Nucleus accumbens (tissue), 56 donors: ENCODE data around the gene CORO2A.
"Not testable (repeated sequence)": the region's sequence is repeated elsewhere in the genome, so short reads cannot be mapped to it uniquely, and the experiment has no call there.

Experiments
- DNase-seq, 56 donors: peaks; one replicate each; lab custom pipeline; 2025; lab: John Stamatoyannopoulos, UW

CORO2A gene

GRCh38 chr9:98146101-98146991 lies 46.1 kb downstream of the CORO2A start:
- no peak for DNase-seq

DNA sequence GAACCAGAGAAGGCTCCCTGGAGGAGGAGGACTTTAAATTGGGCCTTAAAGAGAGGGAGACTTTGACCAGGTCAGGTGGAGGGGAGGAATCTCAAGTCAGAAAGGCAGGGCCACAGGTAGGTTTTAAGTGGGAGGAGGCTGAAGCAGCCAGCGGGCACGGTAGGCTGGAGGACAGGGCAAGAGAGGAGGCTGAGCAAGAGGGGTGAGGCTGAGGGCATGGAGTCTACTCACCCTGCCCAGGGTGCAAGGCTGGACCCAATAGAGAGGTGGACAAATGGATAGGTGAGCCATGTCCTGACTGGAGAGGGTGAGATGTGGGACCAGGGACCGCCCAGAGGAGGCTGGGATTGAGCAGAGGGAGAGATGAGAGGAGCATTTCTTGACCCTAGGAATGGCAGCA lies 47.8 kb downstream of the CORO2A start:
- DNase-seq = no peak

GRCh38 chr9:98144076-98144475 lies 48.4 kb downstream of the CORO2A start:
- no peak for DNase-seq

GRCh38 chr9:98142925-98143481 lies 49.4 kb downstream of the CORO2A start:
- no peak for DNase-seq

- DNase-seq = peak in 24 of 56 donors; percentile 4 to 51 (median 25)
Observed at GRCh38 chr9:98142182-98142907, 50.1 kb downstream of the CORO2A start.

- DNase-seq = no peak
Observed at GRCh38 chr9:98140503-98140902, 51.9 kb downstream of the CORO2A start.

DNA sequence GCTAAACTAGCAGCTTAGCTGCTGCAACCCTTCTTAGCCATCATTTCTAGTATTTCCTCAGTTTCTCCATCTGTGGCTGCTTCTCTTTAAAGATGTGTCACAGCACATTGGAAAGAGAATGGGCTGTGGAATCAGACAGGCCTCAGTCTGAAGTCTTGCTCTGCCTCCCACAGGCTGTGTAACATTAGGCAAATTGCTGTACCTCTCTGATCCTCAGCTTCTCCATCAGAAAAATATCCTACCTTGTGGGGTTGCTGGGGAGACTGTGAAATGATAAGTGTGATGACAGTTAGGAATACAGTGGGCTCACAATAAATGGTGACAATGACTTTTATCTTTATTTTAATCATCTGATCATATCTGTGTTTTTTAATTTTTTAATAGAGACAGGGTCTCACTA lies 55.9 kb downstream of the CORO2A start:
- no peak for DNase-seq

- DNase-seq = no peak
Observed at GRCh38 chr9:98135938-98136337, 56.5 kb downstream of the CORO2A start.

DNA sequence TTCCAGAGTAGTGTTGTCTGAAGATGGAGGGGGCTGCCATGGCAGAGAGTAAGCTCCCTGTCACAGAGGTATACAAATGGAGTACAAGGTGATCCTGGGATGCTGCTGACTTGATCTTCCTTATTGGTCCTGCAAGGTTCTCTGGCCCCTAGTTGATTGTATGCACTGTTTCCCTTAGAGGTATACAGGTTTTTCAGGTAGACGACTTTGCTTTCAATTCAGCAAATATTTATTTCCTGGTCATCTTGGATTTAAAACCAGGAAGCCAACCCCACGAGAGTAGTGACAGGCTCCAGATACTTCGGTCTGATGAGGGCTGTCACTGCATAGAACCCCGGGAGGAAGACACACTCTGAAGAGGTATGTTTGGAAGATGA lies 56.9 kb downstream of the CORO2A start:
- no peak for DNase-seq

- no peak for DNase-seq
Observed at GRCh38 chr9:98134702-98135557, 57.5 kb downstream of the CORO2A start.

GRCh38 chr9:98132806-98133631 lies 59.4 kb downstream of the CORO2A start:
- DNase-seq = no peak

- no peak for DNase-seq
Observed at GRCh38 chr9:98132158-98132557, 60.3 kb downstream of the CORO2A start.

DNA sequence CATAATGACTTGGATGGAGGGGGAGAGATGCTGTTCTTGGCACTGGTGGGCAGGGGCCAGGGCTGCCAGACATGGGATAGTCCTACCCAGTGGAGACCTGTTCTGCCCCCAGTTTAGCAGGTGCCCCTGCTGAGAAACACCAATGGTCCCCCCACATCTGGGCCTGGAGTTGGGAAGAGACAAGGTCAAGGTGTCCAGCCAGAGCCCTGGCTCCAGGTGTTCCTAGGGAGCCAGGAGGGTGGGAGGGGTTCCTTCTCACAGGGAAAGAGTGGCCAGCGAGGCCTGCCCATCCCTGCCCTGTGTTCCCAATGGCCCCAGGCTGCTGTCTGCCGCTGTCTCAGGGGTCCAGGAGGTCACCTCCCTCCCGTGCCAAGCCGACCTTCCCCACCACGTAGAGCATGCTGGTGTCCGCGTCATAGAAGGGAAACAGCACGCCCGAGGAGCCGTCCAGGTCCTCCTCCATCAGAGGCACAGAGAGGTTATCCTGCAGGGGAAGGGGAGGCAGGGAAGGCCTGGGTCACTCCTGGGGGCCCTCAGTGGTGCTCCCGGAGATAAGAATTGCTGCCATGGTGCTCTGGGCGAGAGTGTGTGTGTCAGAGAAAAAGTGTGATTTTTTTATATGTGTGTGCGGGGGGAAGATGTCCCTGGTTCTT lies 61.7 kb downstream of the CORO2A start:
- DNase-seq = no peak

DNA sequence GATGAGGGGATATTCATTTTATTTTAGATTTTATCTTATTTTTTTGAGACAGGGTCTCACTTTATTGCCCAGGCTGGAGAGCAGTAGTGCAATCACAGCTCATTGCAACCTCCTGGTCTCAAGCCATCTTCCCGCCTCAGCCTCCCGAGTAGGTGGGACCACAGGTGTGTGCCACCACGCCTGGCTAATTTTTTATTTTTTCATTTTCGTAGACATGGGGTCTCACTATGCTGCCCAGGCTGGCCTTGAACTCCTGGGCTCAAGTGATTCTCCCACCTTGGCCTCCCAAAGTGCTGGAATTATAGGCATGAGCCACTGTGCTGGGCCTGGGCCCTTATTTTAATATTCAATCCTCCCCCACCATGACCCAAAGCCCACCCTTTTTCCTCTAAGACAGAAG lies 62.4 kb downstream of the CORO2A start:
- not testable (repeated sequence) for DNase-seq

- DNase-seq = peak in 2 of 56 donors; percentile 2 to 3
Observed at GRCh38 chr9:98129451-98129881, 63.0 kb downstream of the CORO2A start.

GRCh38 chr9:98128316-98128715 lies 64.1 kb downstream of the CORO2A start:
- no peak for DNase-seq

DNA sequence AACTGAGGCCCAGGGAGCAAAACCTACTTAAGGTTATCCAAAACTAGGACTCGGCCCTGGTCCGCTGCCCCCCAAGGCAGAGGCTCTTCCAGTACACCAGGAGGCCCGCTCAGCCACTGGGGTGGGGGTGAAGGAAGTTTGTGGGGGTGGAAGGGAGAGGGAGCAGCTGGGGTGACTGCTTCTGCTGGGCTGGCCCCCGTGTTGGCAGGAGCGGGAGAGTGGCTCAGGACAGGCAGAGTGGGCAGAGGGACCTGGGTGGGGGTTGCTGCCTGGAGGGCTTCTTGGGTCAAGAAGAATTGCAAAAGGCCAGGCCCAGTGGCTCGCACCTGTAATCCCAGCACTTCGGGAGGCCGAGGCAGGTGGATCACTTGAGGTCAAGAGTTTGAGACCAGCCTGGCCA lies 65.2 kb downstream of the CORO2A start:
- no peak for DNase-seq

- DNase-seq = no peak
Observed at GRCh38 chr9:98124637-98125426, 67.6 kb downstream of the CORO2A start.
